CD4-positive, alpha-beta T cell treated with Interleukin-2 at 100 ng/mL for 4 hours (primary cell): ENCODE data around the gene PGAP6.
"Not testable (repeated sequence)": the region's sequence is repeated elsewhere in the genome, so short reads cannot be mapped to it uniquely, and the experiment has no call there.

Source experiments
- DNase-seq: peaks from one replicate; pipeline ENCODE4 v3.0.0-alpha.2; 2020; ENCODE audit warnings: low spot score

The PGAP6 gene

GRCh38 chr16:351804-352520 is 29.8 kb downstream of the PGAP6 start:
- DNase-seq: peak; percentile 14

DNA sequence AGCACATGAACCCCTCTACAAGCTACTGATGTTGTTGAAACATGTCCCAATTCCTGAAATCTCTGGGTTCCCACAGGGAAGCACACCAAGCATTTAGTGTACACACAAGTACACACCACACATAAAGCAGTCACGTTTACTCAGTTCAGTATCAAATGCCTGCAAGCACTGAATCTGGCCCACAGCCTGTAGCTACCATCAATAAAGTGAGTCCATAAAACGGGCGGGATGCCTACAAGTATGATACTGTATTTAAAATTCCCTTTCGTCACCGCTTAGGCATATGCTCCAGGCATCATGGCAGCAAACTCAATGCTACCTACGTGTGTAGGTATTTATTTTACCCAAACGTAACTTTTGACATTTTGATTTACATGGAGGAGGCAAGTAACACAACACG is 31.6 kb downstream of the PGAP6 start:
- no peak for DNase-seq

GRCh38 chr16:349211-349610 is 32.6 kb downstream of the PGAP6 start:
- no peak for DNase-seq

GRCh38 chr16:348495-348894 is 33.3 kb downstream of the PGAP6 start:
- not testable (repeated sequence) for DNase-seq

- no peak for DNase-seq
Observed at GRCh38 chr16:347203-347602, 34.6 kb downstream of the PGAP6 start.

DNA sequence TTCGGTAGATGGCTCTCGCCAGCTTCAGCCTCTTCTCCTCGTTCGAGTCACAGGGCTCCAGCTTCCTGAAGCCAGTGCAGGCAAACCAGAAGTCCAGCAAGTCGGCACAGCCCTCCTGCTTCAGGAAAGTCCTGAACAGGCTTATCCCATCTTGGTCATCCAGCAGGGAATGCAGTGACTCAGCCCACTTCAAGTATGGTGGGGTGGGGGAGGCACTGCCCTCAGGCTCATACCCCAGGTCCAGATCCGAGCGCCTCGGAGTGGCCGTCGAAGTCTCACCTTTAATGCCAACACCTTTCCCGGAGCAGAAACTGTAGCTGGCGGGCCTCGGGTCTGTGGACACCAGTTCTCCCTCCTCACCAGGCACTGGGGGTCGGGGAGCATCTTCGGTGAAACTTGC is 35.2 kb downstream of the PGAP6 start:
- no peak for DNase-seq

- DNase-seq: peak; percentile 61
Observed at GRCh38 chr16:345772-346171, 36.0 kb downstream of the PGAP6 start.

DNA sequence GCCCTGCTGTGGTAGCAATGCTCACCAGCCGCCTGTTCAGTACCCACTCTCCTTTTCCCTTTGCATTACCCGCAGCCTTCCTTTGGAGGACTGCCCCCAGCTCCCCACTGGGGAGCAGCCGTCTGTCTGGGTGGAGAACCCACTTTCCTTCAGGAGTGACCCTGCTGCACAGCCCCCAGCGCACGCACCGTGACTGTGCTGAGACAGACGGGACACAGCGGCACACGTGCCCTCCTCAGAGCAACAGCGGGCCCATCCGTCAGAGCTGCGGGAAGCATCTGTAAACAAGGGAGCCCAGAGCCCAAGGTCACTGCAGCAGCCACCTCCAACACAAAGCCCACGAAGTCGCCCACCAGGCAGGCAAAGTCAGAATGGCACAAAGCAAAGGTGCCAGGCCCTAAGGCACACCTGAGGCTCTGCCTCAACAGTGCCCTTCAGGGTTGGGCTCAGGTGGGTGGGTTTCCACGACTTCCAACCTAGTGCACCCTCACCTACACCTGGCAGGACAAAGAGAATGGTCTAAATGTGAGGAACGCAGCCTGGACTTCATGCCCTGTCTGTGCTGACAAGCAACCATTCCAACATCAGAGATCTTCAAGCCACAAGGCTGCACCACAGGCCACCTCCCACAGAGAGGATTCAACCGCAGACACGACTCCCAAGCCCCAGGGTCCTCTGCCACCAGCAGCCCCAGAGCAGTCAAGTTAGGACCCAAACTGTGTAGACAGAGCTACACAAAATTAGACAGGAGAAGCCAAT is 39.1 kb downstream of the PGAP6 start:
- no peak for DNase-seq

DNA sequence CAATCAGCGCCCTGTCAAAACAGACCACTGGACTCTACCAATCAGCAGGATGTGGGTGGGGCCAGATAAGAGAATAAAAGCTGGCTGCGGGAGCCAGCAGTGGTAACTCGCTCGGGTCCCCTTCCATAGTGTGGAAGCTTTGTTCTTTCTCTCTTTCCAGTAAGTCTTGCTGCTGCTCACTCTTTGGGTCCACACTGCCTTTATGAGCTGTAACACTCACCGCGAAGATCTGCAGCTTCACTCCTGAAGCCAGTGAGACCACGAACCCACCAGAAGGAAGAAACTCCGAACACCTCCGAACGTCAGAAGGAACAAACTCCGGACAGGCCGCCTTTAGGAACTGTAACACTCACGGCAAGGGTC is 39.8 kb downstream of the PGAP6 start:
- DNase-seq: not testable (repeated sequence)

DNA sequence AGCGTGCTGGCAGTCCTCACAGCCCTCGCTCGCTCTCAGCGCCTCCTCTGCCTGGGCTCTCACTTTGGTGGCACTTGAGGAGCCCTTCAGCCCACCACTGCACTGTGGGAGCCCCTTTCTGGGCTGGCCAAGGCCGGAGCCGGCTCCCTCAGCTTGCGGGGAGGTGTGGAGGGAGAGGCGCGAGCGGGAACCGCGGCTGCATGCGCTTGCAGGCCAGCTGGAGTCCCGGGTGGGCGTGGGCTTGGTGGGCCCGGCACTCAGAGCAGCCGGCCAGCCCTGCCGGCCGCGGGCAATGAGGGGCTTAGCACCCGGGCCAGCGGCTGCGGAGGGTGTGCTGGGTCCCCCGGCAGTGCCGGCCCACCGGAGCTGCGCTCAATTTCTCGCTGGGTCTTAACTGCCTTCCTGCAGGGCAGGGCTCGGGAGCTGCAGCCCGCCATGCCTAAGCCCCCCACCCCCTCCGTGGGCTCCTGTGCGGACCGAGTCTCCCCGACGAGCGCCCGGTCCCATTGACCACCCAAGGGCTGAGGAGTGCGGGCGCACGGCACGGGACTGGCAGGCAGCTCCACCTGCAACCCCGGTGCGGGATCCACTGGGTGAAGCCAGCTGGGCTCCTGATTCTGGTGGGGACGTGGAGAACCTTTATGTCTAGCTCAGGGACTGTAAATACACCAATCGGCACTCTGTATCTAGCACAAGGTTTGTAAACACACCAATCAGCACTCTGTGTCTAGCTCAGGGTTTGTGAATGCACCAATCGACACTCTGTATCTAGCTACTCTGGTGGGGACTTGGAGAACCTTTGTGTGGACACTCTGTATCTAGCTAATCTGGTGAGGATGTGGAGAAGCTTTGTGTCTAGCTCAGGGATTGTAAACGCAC is 40.4 kb downstream of the PGAP6 start:
- not testable (repeated sequence) for DNase-seq

DNA sequence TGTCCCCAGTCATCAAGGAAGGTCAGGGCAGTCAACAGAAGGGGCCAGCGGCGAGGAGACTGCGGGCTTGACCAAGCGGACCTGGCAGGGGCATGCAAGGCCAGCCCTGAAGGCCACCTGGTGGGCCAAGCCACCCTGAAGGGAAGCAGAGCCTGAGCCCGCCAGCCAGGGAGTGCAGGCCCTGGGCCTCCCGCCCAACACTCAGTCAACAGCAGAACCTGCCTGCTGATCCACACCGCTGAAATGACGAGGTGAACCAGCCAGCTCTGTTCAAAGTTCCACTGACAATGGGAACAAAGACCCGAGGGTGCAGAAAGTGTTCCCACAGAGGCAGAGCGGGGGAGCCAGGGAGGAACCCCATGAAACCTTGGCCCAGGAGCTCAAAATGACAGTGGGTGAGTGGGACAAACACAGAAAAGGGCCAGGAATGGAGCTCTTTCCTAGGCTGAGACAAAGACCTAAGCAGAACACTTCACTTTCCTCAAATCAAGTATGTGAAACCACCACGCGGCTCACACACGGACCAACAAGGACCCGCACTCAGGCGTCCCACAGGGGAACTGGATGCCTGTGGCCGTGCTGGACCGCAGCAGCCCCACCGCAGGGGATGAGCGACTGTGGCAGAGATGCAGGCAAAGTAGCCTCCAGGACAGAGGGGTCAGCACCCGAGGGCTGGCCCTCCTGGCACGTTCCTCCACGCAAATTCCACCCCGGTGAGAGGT is 41.2 kb downstream of the PGAP6 start:
- DNase-seq: no peak

DNA sequence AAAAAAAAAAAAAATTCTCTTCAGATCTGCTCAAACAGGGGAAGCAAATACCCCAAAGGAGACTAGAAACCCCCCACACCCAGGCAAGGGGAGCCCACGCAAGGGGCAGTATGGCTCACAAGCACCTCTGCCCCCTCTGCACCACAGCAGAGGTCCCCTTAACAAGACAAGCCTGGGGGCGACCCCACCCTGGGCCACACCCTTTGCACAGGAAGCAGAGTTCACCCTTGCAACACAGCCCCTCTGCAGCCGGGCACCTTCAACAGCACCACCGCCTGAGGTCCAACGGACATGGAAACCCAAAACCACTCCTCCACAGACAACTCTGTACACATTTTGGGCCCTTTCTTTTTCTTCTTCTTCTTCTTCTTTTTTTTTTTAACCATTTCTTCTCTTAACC is 42.1 kb downstream of the PGAP6 start:
- peak; percentile 29 for DNase-seq

- no peak for DNase-seq
Observed at GRCh38 chr16:337975-338575, 43.7 kb downstream of the PGAP6 start.

DNA sequence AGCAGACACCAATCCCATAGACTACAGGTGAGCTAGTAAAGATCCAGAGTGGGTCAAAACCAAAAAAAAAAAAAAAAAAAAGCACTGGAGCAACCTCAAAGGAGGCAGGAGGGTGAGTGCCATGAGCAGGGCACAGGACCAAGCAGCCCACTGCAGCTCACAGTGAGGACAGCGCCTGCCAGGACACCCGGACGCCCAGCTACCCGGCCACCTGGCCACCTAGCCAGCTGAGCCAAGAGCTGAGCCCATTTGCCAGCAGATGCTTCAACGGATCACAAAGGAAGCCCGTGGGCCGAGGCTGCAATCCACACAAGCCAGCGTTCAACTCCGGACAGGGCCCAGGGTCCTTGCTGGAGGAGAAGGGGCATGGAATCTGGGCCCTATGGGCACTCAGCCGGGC is 44.3 kb downstream of the PGAP6 start:
- no peak for DNase-seq

- no peak for DNase-seq
Observed at GRCh38 chr16:336269-336668, 45.5 kb downstream of the PGAP6 start.

- DNase-seq: not testable (repeated sequence)
Observed at GRCh38 chr16:334861-335632, 46.7 kb downstream of the PGAP6 start.

GRCh38 chr16:334164-334832 is 47.5 kb downstream of the PGAP6 start:
- DNase-seq: not testable (repeated sequence)

- DNase-seq: no peak
Observed at GRCh38 chr16:333406-334094, 48.2 kb downstream of the PGAP6 start.

DNA sequence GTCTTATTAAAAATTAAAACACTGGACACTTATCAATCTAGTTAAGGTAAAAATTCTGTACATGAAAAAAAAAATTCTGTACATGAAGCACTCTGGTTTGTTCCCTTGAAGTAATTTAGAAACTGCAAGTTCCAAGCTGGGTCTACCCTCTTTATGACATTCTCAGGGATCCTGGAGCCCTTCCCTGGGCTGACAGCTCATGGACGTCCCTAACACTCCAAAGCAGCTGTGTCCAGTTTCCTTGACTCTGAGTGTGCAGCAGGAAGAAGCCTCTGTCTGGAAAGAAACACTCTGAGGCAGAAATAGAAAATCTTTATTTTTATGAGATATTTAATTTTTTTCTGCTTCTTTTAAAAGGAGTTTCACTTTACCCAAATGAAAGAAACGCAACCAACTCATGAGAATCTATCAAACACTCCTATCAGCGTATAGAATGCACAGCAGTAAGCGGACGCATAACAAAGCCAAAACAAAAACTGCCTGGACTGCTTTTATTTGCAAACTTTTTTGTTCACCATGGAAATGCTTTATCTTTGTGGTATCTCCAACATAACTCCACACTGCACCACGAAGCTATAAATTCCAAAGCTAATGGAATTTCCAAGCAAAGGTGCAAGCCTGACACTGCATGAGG is 50.5 kb downstream of the PGAP6 start:
- not testable (repeated sequence) for DNase-seq
